ENCODE measurements around the gene GCAT.

GCAT gene

GRCh38 chr22:37807410-37808293, at the start of gene GCAT:
Gene GCAT, plus strand, starts transcription at chr22:37807934. Its CDS starts 34 bp downstream, at chr22:37807968.
- peak within 1 kb of the TSS; percentile 96 for H3K9ac ChIP-seq (ENCODE audit: low read length)
- peaks cover 3% of the 10 kb centered on the region for H3K27me3 ChIP-seq (ENCODE audit: control insufficient read depth, insufficient read depth, low read length)
- H3K9me3 ChIP-seq (ENCODE audit: control insufficient read depth, low read length), result no peaks in the 10 kb centered on the region
- no peaks in the 10 kb centered on the region for H3K36me3 ChIP-seq (ENCODE audit: control insufficient read depth, insufficient read depth, low read length)
- H3K4me3 ChIP-seq (ENCODE audit: low read length), result peak within 1 kb of the TSS; percentile 94
- peaks cover 42% of the 10 kb centered on the region for H3K4me1 ChIP-seq (ENCODE audit: control insufficient read depth, insufficient read depth, low read length)

GRCh38 chr22:37758694-37759093, 49.0 kb upstream of the GCAT start:
- peaks cover 4% of the 10 kb centered on the region for H3K4me1 ChIP-seq (ENCODE audit: control insufficient read depth, insufficient read depth, low read length)
- no peak overlapping the region for H3K9ac ChIP-seq (ENCODE audit: low read length)
- no peaks in the 10 kb centered on the region for H3K27me3 ChIP-seq (ENCODE audit: control insufficient read depth, insufficient read depth, low read length)
- H3K36me3 ChIP-seq (ENCODE audit: control insufficient read depth, insufficient read depth, low read length), result peaks cover 21% of the 10 kb centered on the region
- H3K9me3 ChIP-seq (ENCODE audit: control insufficient read depth, low read length), result no peaks in the 10 kb centered on the region
- H3K4me3 ChIP-seq (ENCODE audit: low read length), result no peak overlapping the region

- no peaks in the 10 kb centered on the region for H3K9me3 ChIP-seq (ENCODE audit: control insufficient read depth, low read length)
- H3K27me3 ChIP-seq (ENCODE audit: control insufficient read depth, insufficient read depth, low read length), result no peaks in the 10 kb centered on the region
- no peak overlapping the region for H3K9ac ChIP-seq (ENCODE audit: low read length)
- no peak overlapping the region for H3K4me3 ChIP-seq (ENCODE audit: low read length)
- H3K36me3 ChIP-seq (ENCODE audit: control insufficient read depth, insufficient read depth, low read length), result peaks cover 21% of the 10 kb centered on the region
- no peaks in the 10 kb centered on the region for H3K4me1 ChIP-seq (ENCODE audit: control insufficient read depth, insufficient read depth, low read length)
These were observed 48.5 kb upstream of the GCAT start for GRCh38 chr22:37759281-37759680.

GRCh38 chr22:37760152-37760551, 47.6 kb upstream of the GCAT start:
- Histone ChIP-seq H3K27me3 (ENCODE audit: control insufficient read depth, insufficient read depth, low read length) (no peaks in the 10 kb centered on the region), H3K36me3 (ENCODE audit: control insufficient read depth, insufficient read depth, low read length) (peaks cover 19% of the 10 kb centered on the region), H3K4me3 (ENCODE audit: low read length) (no peak overlapping the region), H3K9me3 (ENCODE audit: control insufficient read depth, low read length) (no peaks in the 10 kb centered on the region), H3K4me1 (ENCODE audit: control insufficient read depth, insufficient read depth, low read length) (no peaks in the 10 kb centered on the region), H3K9ac (ENCODE audit: low read length) (no peak overlapping the region)

- H3K9ac ChIP-seq (ENCODE audit: low read length), result no peak overlapping the region
- H3K4me3 ChIP-seq (ENCODE audit: low read length), result no peak overlapping the region
- H3K4me1 ChIP-seq (ENCODE audit: control insufficient read depth, insufficient read depth, low read length), result no peaks in the 10 kb centered on the region
- no peaks in the 10 kb centered on the region for H3K9me3 ChIP-seq (ENCODE audit: control insufficient read depth, low read length)
- no peaks in the 10 kb centered on the region for H3K27me3 ChIP-seq (ENCODE audit: control insufficient read depth, insufficient read depth, low read length)
- peaks cover 13% of the 10 kb centered on the region for H3K36me3 ChIP-seq (ENCODE audit: control insufficient read depth, insufficient read depth, low read length)
These were observed 45.3 kb upstream of the GCAT start for GRCh38 chr22:37762389-37762836.

GRCh38 chr22:37763012-37763411, 44.7 kb upstream of the GCAT start:
- H3K27me3 ChIP-seq (ENCODE audit: control insufficient read depth, insufficient read depth, low read length), result no peaks in the 10 kb centered on the region
- H3K36me3 ChIP-seq (ENCODE audit: control insufficient read depth, insufficient read depth, low read length), result peaks cover 13% of the 10 kb centered on the region
- no peaks in the 10 kb centered on the region for H3K4me1 ChIP-seq (ENCODE audit: control insufficient read depth, insufficient read depth, low read length)
- no peaks in the 10 kb centered on the region for H3K9me3 ChIP-seq (ENCODE audit: control insufficient read depth, low read length)
- H3K9ac ChIP-seq (ENCODE audit: low read length), result no peak overlapping the region
- H3K4me3 ChIP-seq (ENCODE audit: low read length), result no peak overlapping the region

- H3K4me3 ChIP-seq (ENCODE audit: low read length), result no peak overlapping the region
- H3K36me3 ChIP-seq (ENCODE audit: control insufficient read depth, insufficient read depth, low read length), result peaks cover 12% of the 10 kb centered on the region
- H3K9ac ChIP-seq (ENCODE audit: low read length), result no peak overlapping the region
- H3K27me3 ChIP-seq (ENCODE audit: control insufficient read depth, insufficient read depth, low read length), result no peaks in the 10 kb centered on the region
- H3K4me1 ChIP-seq (ENCODE audit: control insufficient read depth, insufficient read depth, low read length), result no peaks in the 10 kb centered on the region
- no peaks in the 10 kb centered on the region for H3K9me3 ChIP-seq (ENCODE audit: control insufficient read depth, low read length)
These were observed 44.1 kb upstream of the GCAT start for GRCh38 chr22:37763652-37764051.

GRCh38 chr22:37764622-37765021, 43.1 kb upstream of the GCAT start:
- H3K9ac ChIP-seq (ENCODE audit: low read length), result no peak overlapping the region
- H3K36me3 ChIP-seq (ENCODE audit: control insufficient read depth, insufficient read depth, low read length), result peaks cover 3% of the 10 kb centered on the region
- no peaks in the 10 kb centered on the region for H3K4me1 ChIP-seq (ENCODE audit: control insufficient read depth, insufficient read depth, low read length)

GRCh38 chr22:37765498-37765897, 42.2 kb upstream of the GCAT start:
- Histone ChIP-seq H3K9ac (ENCODE audit: low read length) (no peak overlapping the region), H3K9me3 (ENCODE audit: control insufficient read depth, low read length) (no peaks in the 10 kb centered on the region), H3K4me3 (ENCODE audit: low read length) (no peak overlapping the region), H3K36me3 (ENCODE audit: control insufficient read depth, insufficient read depth, low read length) (peaks cover 3% of the 10 kb centered on the region), H3K27me3 (ENCODE audit: control insufficient read depth, insufficient read depth, low read length) (no peaks in the 10 kb centered on the region), H3K4me1 (ENCODE audit: control insufficient read depth, insufficient read depth, low read length) (no peaks in the 10 kb centered on the region)

More at GRCh38 chr22:37764622-37765021, 43.1 kb upstream of the GCAT start:
- Histone ChIP-seq H3K9me3 (ENCODE audit: control insufficient read depth, low read length) (no peaks in the 10 kb centered on the region), H3K27me3 (ENCODE audit: control insufficient read depth, insufficient read depth, low read length) (no peaks in the 10 kb centered on the region), H3K4me3 (ENCODE audit: low read length) (no peak overlapping the region)

- H3K9ac ChIP-seq (ENCODE audit: low read length), result no peak overlapping the region
- H3K9me3 ChIP-seq (ENCODE audit: control insufficient read depth, low read length), result no peaks in the 10 kb centered on the region
- no peaks in the 10 kb centered on the region for H3K4me1 ChIP-seq (ENCODE audit: control insufficient read depth, insufficient read depth, low read length)
- H3K27me3 ChIP-seq (ENCODE audit: control insufficient read depth, insufficient read depth, low read length), result no peaks in the 10 kb centered on the region
- no peak overlapping the region for H3K4me3 ChIP-seq (ENCODE audit: low read length)
- peaks cover 3% of the 10 kb centered on the region for H3K36me3 ChIP-seq (ENCODE audit: control insufficient read depth, insufficient read depth, low read length)
These were observed 41.7 kb upstream of the GCAT start for GRCh38 chr22:37765953-37766576.

GRCh38 chr22:37768273-37768672, 39.5 kb upstream of the GCAT start:
- Histone ChIP-seq H3K27me3 (ENCODE audit: control insufficient read depth, insufficient read depth, low read length) (no peaks in the 10 kb centered on the region), H3K4me3 (ENCODE audit: low read length) (no peak overlapping the region), H3K36me3 (ENCODE audit: control insufficient read depth, insufficient read depth, low read length) (peaks cover 7% of the 10 kb centered on the region), H3K4me1 (ENCODE audit: control insufficient read depth, insufficient read depth, low read length) (no peaks in the 10 kb centered on the region), H3K9ac (ENCODE audit: low read length) (no peak overlapping the region), H3K9me3 (ENCODE audit: control insufficient read depth, low read length) (no peaks in the 10 kb centered on the region)

- H3K36me3 ChIP-seq (ENCODE audit: control insufficient read depth, insufficient read depth, low read length), result peaks cover 7% of the 10 kb centered on the region
These were observed 38.7 kb upstream of the GCAT start for GRCh38 chr22:37769056-37769455.

More at GRCh38 chr22:37769056-37769455, 38.7 kb upstream of the GCAT start:
- Histone ChIP-seq H3K4me3 (ENCODE audit: low read length) (no peak overlapping the region), H3K9ac (ENCODE audit: low read length) (no peak overlapping the region), H3K9me3 (ENCODE audit: control insufficient read depth, low read length) (no peaks in the 10 kb centered on the region), H3K4me1 (ENCODE audit: control insufficient read depth, insufficient read depth, low read length) (no peaks in the 10 kb centered on the region), H3K27me3 (ENCODE audit: control insufficient read depth, insufficient read depth, low read length) (no peaks in the 10 kb centered on the region)

All from mucosa of stomach (tissue), 1 donor.